HUDEP-2 (cell line): ENCODE results near the gene HDAC4.
"Not testable (repeated sequence)": the region's sequence is repeated elsewhere in the genome, so short reads cannot be mapped to it uniquely, and the experiment has no call there.

ENCODE experiments used
- DNase-seq, 76 experiments: peaks; one replicate each; lab custom pipeline; 2025; ENCODE audit not compliant: unreplicated experiment in 76 of 76; lab: John Stamatoyannopoulos, UW

Gene HDAC4

GRCh38 chr2:239400596-239401066 is at the start of gene HDAC4:
TSS of gene HDAC4 (minus strand) at chr2:239401020. CDS start at chr2:239352699, 48,321 bp downstream.
- no peak for DNase-seq

- DNase-seq = not testable (repeated sequence)
Observed at GRCh38 chr2:239449468-239449867, 48.6 kb upstream of the HDAC4 start.

GRCh38 chr2:239445771-239446524 is 45.1 kb upstream of the HDAC4 start:
- no peak for DNase-seq

- DNase-seq = no peak
Observed at GRCh38 chr2:239444626-239445577, 44.1 kb upstream of the HDAC4 start.

GRCh38 chr2:239443666-239444567 is 43.1 kb upstream of the HDAC4 start:
- DNase-seq = no peak

GRCh38 chr2:239443102-239443620 is 42.3 kb upstream of the HDAC4 start:
- DNase-seq = no peak

- no peak for DNase-seq
Observed at GRCh38 chr2:239442192-239442591, 41.4 kb upstream of the HDAC4 start.

GRCh38 chr2:239441261-239442078 is 40.6 kb upstream of the HDAC4 start:
- DNase-seq = no peak

GRCh38 chr2:239440511-239440959 is 39.7 kb upstream of the HDAC4 start:
- DNase-seq = no peak

- no peak for DNase-seq
Observed at GRCh38 chr2:239439754-239440315, 39.0 kb upstream of the HDAC4 start.

- DNase-seq = no peak
Observed at GRCh38 chr2:239438995-239439753, 38.4 kb upstream of the HDAC4 start.

- no peak for DNase-seq
Observed at GRCh38 chr2:239438368-239438767, 37.5 kb upstream of the HDAC4 start.

GRCh38 chr2:239436669-239437335 is 36.0 kb upstream of the HDAC4 start:
- no peak for DNase-seq

GRCh38 chr2:239436076-239436475 is 35.3 kb upstream of the HDAC4 start:
- DNase-seq = no peak

- DNase-seq = peak in 1 of 76 experiments; percentile 5
Observed at GRCh38 chr2:239433777-239434403, 33.1 kb upstream of the HDAC4 start.

- DNase-seq = no peak
Observed at GRCh38 chr2:239432174-239432573, 31.4 kb upstream of the HDAC4 start.

GRCh38 chr2:239431536-239431935 is 30.7 kb upstream of the HDAC4 start:
- no peak for DNase-seq
